Measurements from ENCODE around the gene KLK13.

Gene KLK13

DNA sequence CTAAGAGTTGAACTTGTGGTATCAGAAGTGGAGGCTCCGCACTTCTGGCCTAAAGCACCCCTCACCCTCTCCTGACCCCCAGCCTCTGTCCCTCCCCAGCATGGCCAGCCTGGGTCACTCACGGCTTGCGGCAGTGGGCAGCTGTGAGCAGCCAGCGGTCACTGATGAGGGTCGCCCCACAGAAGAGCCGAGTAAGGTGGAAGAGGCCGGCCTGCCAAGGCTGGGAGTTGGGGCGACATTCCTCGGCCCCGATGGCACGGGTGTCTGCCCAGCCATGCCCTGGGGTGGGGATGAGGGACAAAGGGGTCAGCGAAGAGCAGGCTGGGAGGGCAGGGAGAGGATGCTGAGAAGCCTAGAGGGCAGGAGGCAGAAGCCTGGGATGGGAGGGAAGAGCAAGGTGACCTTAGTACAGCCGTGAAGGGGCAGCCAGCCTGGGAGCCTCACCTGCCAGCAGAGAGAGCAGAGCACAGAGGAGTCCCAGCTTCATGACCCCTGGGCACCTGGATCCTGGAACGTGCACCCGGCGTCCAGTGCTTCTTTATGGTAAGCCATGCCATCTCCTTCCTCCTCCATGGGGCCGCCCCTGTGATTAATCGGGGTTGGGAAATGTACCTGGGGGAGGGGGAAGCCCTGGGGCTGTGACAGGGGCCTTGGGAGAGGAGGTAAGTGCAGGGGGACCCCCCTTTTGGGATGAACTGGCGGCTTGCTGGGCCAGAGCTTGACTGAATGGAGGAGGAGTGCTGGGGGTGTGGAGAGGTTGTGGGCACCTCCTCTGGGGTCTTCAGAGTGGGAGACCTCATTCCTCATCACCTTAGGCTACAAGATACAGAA lies 55.6 kb downstream of the KLK13 start:
- CTCF ChIA-PET: no interaction called here
- POLR2A ChIA-PET: no interaction called here
- no peak for DNase-seq (ENCODE audit: low read depth, low spot score)
- TF ChIP-seq, protein P1, sequence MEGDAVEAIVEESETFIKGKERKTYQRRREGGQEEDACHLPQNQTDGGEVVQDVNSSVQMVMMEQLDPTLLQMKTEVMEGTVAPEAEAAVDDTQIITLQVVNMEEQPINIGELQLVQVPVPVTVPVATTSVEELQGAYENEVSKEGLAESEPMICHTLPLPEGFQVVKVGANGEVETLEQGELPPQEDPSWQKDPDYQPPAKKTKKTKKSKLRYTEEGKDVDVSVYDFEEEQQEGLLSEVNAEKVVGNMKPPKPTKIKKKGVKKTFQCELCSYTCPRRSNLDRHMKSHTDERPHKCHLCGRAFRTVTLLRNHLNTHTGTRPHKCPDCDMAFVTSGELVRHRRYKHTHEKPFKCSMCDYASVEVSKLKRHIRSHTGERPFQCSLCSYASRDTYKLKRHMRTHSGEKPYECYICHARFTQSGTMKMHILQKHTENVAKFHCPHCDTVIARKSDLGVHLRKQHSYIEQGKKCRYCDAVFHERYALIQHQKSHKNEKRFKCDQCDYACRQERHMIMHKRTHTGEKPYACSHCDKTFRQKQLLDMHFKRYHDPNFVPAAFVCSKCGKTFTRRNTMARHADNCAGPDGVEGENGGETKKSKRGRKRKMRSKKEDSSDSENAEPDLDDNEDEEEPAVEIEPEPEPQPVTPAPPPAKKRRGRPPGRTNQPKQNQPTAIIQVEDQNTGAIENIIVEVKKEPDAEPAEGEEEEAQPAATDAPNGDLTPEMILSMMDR (IDR thresholded peaks at IDR 0.05; ENCODE audit: insufficient read depth, low read length, missing control alignments): no peak
- H3K4me3 ChIP-seq (ENCODE audit: low read depth, low read length): no peak overlapping the region

DNA sequence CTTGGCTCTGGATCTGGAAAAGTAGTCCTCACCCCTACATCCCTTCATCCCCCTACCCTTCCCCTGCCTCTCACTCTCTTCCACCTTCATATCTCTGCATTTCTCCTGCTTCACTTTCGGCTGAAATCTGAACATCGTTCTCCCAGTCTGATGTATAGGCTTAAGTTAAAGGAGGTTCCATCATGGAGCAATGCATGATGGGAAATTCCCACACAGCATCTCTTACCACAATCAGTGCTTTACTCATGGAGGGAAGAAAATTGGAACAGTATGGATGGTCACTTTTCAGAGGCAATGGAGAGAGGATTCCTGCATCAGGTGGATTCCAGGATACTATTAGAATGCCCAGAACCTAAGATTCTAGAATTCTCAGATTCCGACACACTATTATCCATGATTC lies 57.4 kb downstream of the KLK13 start:
- TF ChIP-seq, protein P1 (IDR thresholded peaks at IDR 0.05; ENCODE audit: insufficient read depth, low read length, missing control alignments): no peak
- H3K4me3 ChIP-seq (ENCODE audit: low read depth, low read length): no peak overlapping the region
- ChIA-PET POLR2A (no interaction called here), CTCF (no interaction called here)
- DNase-seq (ENCODE audit: low read depth, low spot score): no peak

DNA sequence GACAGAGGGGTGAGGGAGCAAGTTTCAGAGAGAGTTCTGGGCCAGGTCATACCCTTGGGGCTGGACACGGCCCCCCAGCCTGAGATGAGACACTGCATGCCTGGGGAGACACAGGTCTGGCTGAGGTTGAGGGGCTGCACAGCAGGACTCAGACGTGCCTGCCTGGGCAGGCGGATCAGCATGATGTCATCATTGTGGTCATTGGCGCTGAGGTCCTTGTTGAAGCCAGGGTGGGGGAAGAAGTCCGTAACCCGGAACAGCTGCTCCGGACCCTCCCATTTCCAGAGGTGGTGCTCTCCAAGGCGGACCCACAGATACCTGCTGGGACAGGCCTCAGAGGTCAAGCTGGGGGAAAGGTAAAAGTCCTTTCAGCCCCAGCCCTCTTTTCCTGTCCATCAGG lies 58.5 kb downstream of the KLK13 start:
- no peak overlapping the region for H3K4me3 ChIP-seq (ENCODE audit: low read depth, low read length)
- TF ChIP-seq, protein P1 (IDR thresholded peaks at IDR 0.05; ENCODE audit: insufficient read depth, low read length, missing control alignments): no peak
- ChIA-PET POLR2A (no interaction called here), CTCF (no interaction called here)
- DNase-seq (ENCODE audit: low read depth, low spot score): no peak

Measured in AG04449 (cell line).